ENCODE data around the gene CCNY. TPM values are rescaled to one million over a fixed set of nuclear protein-coding genes. Genes with fewer than 3 reads are reported as not detected.

The CCNY gene
- total RNA-seq, 1 experiment from 2014 or later, result 42.1 TPM

- no peak for DNase-seq (ENCODE audit: low read depth)
- in situ Hi-C loops (cut with HindIII; ENCODE audit: low pct_unique_long_range_greater_than_20kb, low sequenced_read_pairs), result no loop called here
Measured at GRCh38 chr10:35598379-35598778, 262.1 kb downstream of the CCNY start.

- in situ Hi-C loops (cut with HindIII; ENCODE audit: low pct_unique_long_range_greater_than_20kb, low sequenced_read_pairs), result no loop called here
- DNase-seq (ENCODE audit: low read depth), result no peak
Measured at GRCh38 chr10:35600193-35600592, 263.9 kb downstream of the CCNY start.

DNA sequence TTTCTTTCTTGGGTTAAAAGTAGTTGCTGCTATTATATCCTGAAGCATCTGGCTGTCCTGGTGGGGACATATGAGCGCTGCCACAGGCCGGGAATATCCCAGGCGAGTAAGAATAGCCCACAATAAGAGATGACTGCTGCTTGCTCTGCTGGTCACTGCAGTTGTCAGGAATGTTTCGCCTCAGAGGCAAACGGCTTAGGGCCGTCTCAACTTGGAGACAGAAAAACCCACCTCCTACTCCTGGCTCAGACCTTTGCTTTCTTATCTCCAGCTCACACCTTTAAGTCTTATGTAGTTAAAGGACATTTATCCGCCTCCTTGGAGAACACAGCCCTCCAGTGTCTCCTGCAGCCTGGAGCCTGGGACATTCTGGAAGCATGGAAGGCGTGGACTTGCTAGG lies 268.9 kb downstream of the CCNY start, which contains the start of gene GJD4:
Gene GJD4, plus strand, starts transcription at position 151 of the 400 bp plus-strand sequence. Its CDS starts 227 bp downstream, at position 378.
- no peak for DNase-seq (ENCODE audit: low read depth)
- in situ Hi-C loops (cut with HindIII; ENCODE audit: low pct_unique_long_range_greater_than_20kb, low sequenced_read_pairs), result no loop called here

DNA sequence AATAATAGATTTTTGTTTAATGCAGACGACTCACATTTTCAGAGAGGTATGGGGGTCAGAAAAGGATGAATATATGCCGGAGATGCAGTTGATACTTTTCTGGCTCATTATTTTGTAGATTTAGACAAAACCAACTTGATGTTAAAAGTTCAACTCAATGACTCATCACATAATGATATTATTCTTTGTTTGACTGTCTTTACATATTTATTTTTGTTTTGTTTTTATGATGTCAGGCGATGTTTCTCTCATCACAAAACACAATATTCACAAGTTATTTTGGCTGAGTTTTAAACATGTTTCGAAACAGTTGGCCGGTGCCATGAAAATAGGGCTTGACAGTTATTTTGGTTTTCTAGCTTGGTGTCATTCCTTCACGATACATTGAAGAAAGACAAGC lies 270.1 kb downstream of the CCNY start:
- DNase-seq (ENCODE audit: low read depth), result peak; percentile 26
- in situ Hi-C loops (cut with HindIII; ENCODE audit: low pct_unique_long_range_greater_than_20kb, low sequenced_read_pairs), result no loop called here

- DNase-seq (ENCODE audit: low read depth), result no peak
- in situ Hi-C loops (cut with HindIII; ENCODE audit: low pct_unique_long_range_greater_than_20kb, low sequenced_read_pairs), result no loop called here
Measured at GRCh38 chr10:35607475-35608327, 271.4 kb downstream of the CCNY start.

- no peak for DNase-seq (ENCODE audit: low read depth)
- in situ Hi-C loops (cut with HindIII; ENCODE audit: low pct_unique_long_range_greater_than_20kb, low sequenced_read_pairs), result no loop called here
Measured at GRCh38 chr10:35608328-35608672, 272.0 kb downstream of the CCNY start.

DNA sequence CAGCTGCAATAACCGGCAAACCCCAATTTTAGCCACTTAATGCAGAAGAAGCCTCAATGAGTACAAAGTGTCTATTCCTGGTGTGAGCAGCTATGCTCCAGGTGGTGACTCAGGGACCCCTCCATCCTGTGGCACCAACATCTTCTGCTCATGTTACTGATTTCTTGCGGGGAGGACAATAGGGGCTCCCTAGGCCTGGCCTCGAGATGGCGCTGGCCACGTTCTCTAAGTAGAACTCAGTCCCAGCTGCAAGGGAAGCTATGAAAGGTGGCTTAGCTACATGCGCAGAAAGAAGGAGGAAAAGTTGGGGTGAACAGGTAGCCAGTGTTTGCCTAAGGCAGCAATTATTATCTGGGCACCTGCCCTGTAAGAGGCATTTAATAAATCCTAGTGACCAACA lies 275.4 kb downstream of the CCNY start:
- DNase-seq (ENCODE audit: low read depth), result no peak
- in situ Hi-C loops (cut with HindIII; ENCODE audit: low pct_unique_long_range_greater_than_20kb, low sequenced_read_pairs), result no loop called here

DNA sequence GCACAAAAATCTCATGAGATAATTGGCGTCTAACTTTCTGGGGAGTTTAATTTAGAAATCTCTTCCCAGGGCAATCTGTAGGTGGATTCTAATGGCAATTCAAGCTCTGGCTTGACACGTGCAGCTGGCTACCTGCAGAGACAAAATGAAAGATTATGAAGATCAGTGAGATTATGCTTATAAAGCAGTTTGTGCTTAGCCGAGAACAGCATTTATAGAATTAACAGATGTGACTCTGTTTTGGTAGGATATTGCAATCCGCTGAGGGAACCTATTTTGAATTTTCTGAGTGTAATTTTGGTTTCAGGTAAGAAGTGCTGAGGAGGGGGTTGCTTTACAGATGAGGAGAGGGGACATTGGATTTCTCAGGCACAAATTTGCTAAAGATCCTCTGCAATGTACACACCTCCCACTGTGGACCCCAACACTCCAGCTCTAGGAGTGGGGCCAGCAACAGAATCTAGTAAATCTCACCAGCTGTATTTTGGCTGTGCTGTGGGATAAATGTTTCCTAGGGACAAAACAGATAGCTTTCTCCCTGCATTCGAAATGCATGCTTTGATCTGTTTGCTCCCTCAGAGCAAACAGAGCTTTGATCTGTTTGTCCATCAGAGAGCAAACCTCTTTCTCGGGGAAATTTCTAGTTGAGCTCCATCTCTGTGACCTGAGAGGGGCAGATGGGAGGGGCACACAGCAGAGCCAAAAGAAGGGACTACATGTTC lies 276.2 kb downstream of the CCNY start:
- in situ Hi-C loops (cut with HindIII; ENCODE audit: low pct_unique_long_range_greater_than_20kb, low sequenced_read_pairs), result no loop called here
- DNase-seq (ENCODE audit: low read depth), result no peak

GRCh38 chr10:35613107-35613440 lies 276.8 kb downstream of the CCNY start:
- DNase-seq (ENCODE audit: low read depth), result no peak
- in situ Hi-C loops (cut with HindIII; ENCODE audit: low pct_unique_long_range_greater_than_20kb, low sequenced_read_pairs), result no loop called here

DNA sequence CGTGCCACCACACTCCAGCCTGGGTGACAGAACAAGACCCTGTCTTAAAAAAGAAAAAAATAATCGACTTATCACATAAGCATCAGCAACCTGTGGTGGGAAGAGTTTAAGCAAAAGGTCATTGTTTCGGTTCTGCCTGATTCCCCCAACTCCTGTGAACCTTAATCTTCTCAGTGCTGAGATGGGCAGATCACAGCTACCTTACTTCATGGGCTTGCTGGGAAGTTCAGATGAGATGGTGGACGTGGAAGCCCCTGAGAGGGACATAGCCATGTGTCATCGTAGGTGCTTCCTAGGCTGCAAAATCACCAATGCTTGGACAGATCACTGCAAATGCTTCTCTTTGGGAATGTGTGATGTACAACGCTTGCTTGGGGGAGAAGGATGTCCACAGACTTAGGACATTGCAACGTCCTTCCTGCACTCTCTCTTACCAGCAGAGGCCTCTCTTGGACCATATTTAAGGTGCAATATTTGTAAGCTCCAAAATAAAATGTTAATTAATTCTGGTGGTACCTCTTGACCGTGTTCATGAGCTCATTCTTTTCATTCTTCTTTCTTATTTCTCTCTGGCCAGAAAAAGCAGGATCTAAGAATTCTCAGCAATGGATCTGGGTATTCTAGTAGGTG lies 277.4 kb downstream of the CCNY start:
- DNase-seq (ENCODE audit: low read depth), result no peak
- in situ Hi-C loops (cut with HindIII; ENCODE audit: low pct_unique_long_range_greater_than_20kb, low sequenced_read_pairs), result no loop called here

DNA sequence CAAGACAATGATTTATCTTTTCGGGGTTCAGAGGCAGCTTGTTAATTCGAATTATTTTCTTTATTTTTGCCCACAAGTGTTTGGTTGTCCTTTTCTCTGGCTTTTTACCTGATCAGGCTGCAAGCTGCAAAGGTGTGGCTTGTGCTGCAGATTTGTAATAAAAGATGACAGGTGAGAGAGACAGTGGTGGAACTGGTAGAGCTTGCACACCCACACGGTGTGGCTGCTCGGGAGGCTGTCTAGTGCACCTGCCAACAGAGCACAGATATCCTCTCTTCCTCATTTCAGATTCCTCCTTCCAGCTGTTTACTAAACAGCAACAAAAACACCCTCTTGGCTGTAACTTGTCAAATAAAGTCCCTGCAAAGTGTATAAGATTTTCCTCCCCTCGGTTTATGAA lies 278.0 kb downstream of the CCNY start:
- in situ Hi-C loops (cut with HindIII; ENCODE audit: low pct_unique_long_range_greater_than_20kb, low sequenced_read_pairs), result no loop called here
- DNase-seq (ENCODE audit: low read depth), result no peak

Other genes with a start within 250 kb of the CCNY start
- gene CUL2, start 246.2 kb upstream of the CCNY start, total RNA-seq (2014; rRNA removed; shearing (Covaris generic); ENCODE audit: low replicate concordance), result 10.4 and 14.9 TPM in 2 replicates
- gene CREM, start 209.7 kb upstream of the CCNY start, total RNA-seq (2014; rRNA removed; shearing (Covaris generic); ENCODE audit: low replicate concordance), result 52.2 and 53.2 TPM in 2 replicates